Keratinocyte (primary cell): ENCODE measurements around the gene ZNF723.

Experiments
- CTCF ChIP-seq, 3 experiments: IDR thresholded peaks in 1 of 3; conservative IDR thresholded peaks in 1 of 3; optimal IDR thresholded peaks in 1 of 3; 2 replicates in 2 of 3; 3 replicates in 1 of 3; pipeline versions ENCODE3 to v1.5.1; 2011; ENCODE audit warnings: low read length in 3 of 3, mild to moderate bottlenecking in 3 of 3, moderate library complexity in 2 of 3, control low read depth in 1 of 3, inconsistent platforms in 1 of 3; ENCODE audit not compliant: insufficient read depth in 2 of 3; ENCODE audit errors: extremely low read depth in 1 of 3
- EZH2 ChIP-seq: IDR thresholded peaks from one replicate; pipeline ENCODE4 v1.6.1; 2012; ENCODE audit warnings: inconsistent platforms, mild to moderate bottlenecking, low read length, moderate library complexity

- no peak for TF ChIP-seq EZH2
- no peak for TF ChIP-seq CTCF (optimal IDR thresholded peaks at IDR 0.05 in 1 of 3, IDR thresholded peaks at IDR 0.05 in 1 of 3, conservative IDR thresholded peaks at IDR 0.05 in 1 of 3; ENCODE audit: extremely low read depth in 1 of 3, insufficient read depth in 2 of 3, low read length in 3 of 3)
These were observed at the start of gene ZNF723 for GRCh38 chr19:22832031-22832762.
